Left lobe of liver (tissue), 2 donors: ENCODE measurements around the gene EHBP1L1. TPM values are rescaled to one million over a fixed set of nuclear protein-coding genes. Genes with fewer than 3 reads are reported as not detected.
"Not testable (repeated sequence)": the region's sequence is repeated elsewhere in the genome, so short reads cannot be mapped to it uniquely, and the experiment has no call there.

Source experiments
- ATAC-seq: fragments of 200-7000 bp; cut with Tn5 transposase; one replicate; pipeline ENCODE4 v1.9.1; 2020; ENCODE audit warnings: mild to moderate bottlenecking, moderate library complexity
- DNase-seq: peaks from one replicate; pipeline ENCODE4 v3.0.0-alpha.2; 2020; ENCODE audit warnings: low spot score
- total RNA-seq: library from RNA; stranded (reverse); gene quantifications from one replicate; pipeline ENCODE4 v1.2.1, GENCODE V29; 2021
- donor health status: DM: no; HTN: no; CAD: no; lungs with moderate emphysema.
- donor health status: DM: no; HTN: yes; CAD: no.

Gene EHBP1L1
- total RNA-seq, 1 donor from 2014 or later = 13.5 TPM

- ATAC-seq = peak; percentile 39
- DNase-seq = no peak
Observed at GRCh38 chr11:65560555-65561418, 15.1 kb upstream of the EHBP1L1 start.

GRCh38 chr11:65562020-65562419, 13.8 kb upstream of the EHBP1L1 start:
- ATAC-seq (no peak), DNase-seq (no peak)

- no peak for ATAC-seq
- DNase-seq = no peak
Observed at GRCh38 chr11:65562788-65563187, 13.1 kb upstream of the EHBP1L1 start.

GRCh38 chr11:65563601-65564000, 12.3 kb upstream of the EHBP1L1 start:
- DNase-seq (no peak), ATAC-seq (no peak)

- not testable (repeated sequence) for DNase-seq
Observed at GRCh38 chr11:65564879-65565559, 10.8 kb upstream of the EHBP1L1 start.

GRCh38 chr11:65565624-65566453, 10.0 kb upstream of the EHBP1L1 start:
- no peak for ATAC-seq
- DNase-seq = no peak

More at GRCh38 chr11:65564879-65565559, 10.8 kb upstream of the EHBP1L1 start:
- not testable (repeated sequence) for ATAC-seq

GRCh38 chr11:65569164-65569972, 6.5 kb upstream of the EHBP1L1 start:
- DNase-seq (no peak), ATAC-seq (peak; percentile 10)

- DNase-seq = peak; percentile 98
- ATAC-seq = peak; percentile 73
Observed at GRCh38 chr11:65569973-65570918, 5.6 kb upstream of the EHBP1L1 start, which contains the start of gene ZNRD2. ZNRD2 (plus strand) TSS chr11:65570477; CDS start chr11:65570492, 15 bp downstream.

GRCh38 chr11:65571420-65571819, 4.4 kb upstream of the EHBP1L1 start:
- ATAC-seq (no peak), DNase-seq (no peak)

GRCh38 chr11:65571940-65572339, 3.9 kb upstream of the EHBP1L1 start:
- DNase-seq = no peak
- no peak for ATAC-seq

- ATAC-seq = peak; percentile 51
Observed at GRCh38 chr11:65572356-65573051, 3.3 kb upstream of the EHBP1L1 start, which contains the start of gene FAM89B. FAM89B (plus strand) TSS chr11:65572538; CDS start chr11:65572670, 132 bp downstream.

GRCh38 chr11:65573391-65574079, 2.3 kb upstream of the EHBP1L1 start:
- DNase-seq (peak; percentile 72), ATAC-seq (no peak)

More at GRCh38 chr11:65572356-65573051, 3.3 kb upstream of the EHBP1L1 start, which contains the start of gene FAM89B:
- DNase-seq = peak; percentile 91

- DNase-seq (peak; percentile 85), ATAC-seq (peak; percentile 61)
Observed at GRCh38 chr11:65574109-65574810, 1.6 kb upstream of the EHBP1L1 start.

GRCh38 chr11:65574811-65575567, 864 bp upstream of the EHBP1L1 start:
- ATAC-seq (peak; percentile 1), DNase-seq (peak; percentile 65)

GRCh38 chr11:65576232-65576866, 496 bp downstream of the EHBP1L1 start:
- ATAC-seq = no peak
- DNase-seq = no peak
